H9 (cell line): ENCODE results near the gene IRAG1. TPM values are rescaled to one million over a fixed set of nuclear protein-coding genes. Genes with fewer than 3 reads are reported as not detected.

Source experiments
- DNase-seq: peaks from one replicate; pipeline ENCODE4 v3.0.0-alpha.2; 2017
- H2AFZ ChIP-seq: one replicate; pipeline ENCODE4 v1.6.1; 2013; ENCODE audit warnings: mild to moderate bottlenecking, low read length, control low read depth, moderate library complexity
- H2AK5ac ChIP-seq: 2 replicates; pipeline ENCODE4 v1.6.1; 2013; ENCODE audit warnings: low read length, control low read depth, mixed read lengths; ENCODE audit not compliant: insufficient read length
- H2BK120ac ChIP-seq: one replicate; pipeline ENCODE4 v1.6.1; 2013; ENCODE audit warnings: low read depth, mild to moderate bottlenecking, low read length, control low read depth, inconsistent platforms; ENCODE audit not compliant: poor library complexity, severe bottlenecking
- H2BK12ac ChIP-seq: 2 replicates; pipeline ENCODE4 v1.6.1; 2013; ENCODE audit warnings: low read length, control low read depth, mixed read lengths, low read depth; ENCODE audit not compliant: insufficient read length
- H2BK15ac ChIP-seq: 2 replicates; pipeline ENCODE4 v1.6.1; 2013; ENCODE audit warnings: low read depth, low read length, control low read depth
- H2BK20ac ChIP-seq: one replicate; pipeline ENCODE4 v1.6.1; 2013; ENCODE audit warnings: low read depth, mild to moderate bottlenecking, low read length, control low read depth, inconsistent platforms; ENCODE audit not compliant: poor library complexity, severe bottlenecking
- H2BK5ac ChIP-seq: 2 replicates; pipeline ENCODE4 v1.6.1; 2013; ENCODE audit warnings: low read length, control low read depth, mixed read lengths; ENCODE audit not compliant: insufficient read length
- H3K14ac ChIP-seq: 2 replicates; pipeline ENCODE4 v1.6.1; 2013; ENCODE audit warnings: low read length, control low read depth; ENCODE audit not compliant: insufficient read depth
- H3K18ac ChIP-seq: 2 replicates; pipeline ENCODE4 v1.6.1; 2013; ENCODE audit warnings: low read depth, mild to moderate bottlenecking, mixed read lengths, low read length, control low read depth; ENCODE audit not compliant: insufficient read length
- H3K23ac ChIP-seq: 2 replicates; pipeline ENCODE4 v1.6.1; 2013; ENCODE audit warnings: low read length, control low read depth, mixed read lengths, low read depth; ENCODE audit not compliant: insufficient read length
- H3K23me2 ChIP-seq: 2 replicates; pipeline ENCODE4 v1.6.1; 2013; ENCODE audit warnings: low read depth, mild to moderate bottlenecking, mixed read lengths, low read length, control low read depth; ENCODE audit not compliant: insufficient read length, poor library complexity, severe bottlenecking
- H3K27ac ChIP-seq: 2 replicates; pipeline ENCODE4 v1.5.1; 2013; ENCODE audit warnings: low read length, control low read depth, mixed read lengths, low read depth; ENCODE audit not compliant: insufficient read length
- H3K27me3 ChIP-seq: 2 replicates; pipeline ENCODE4 v1.6.1; 2013; ENCODE audit warnings: low read length, control low read depth, inconsistent platforms; ENCODE audit not compliant: insufficient read depth
- H3K4ac ChIP-seq: 2 replicates; pipeline ENCODE4 v1.6.1; 2013; ENCODE audit warnings: low read depth, mild to moderate bottlenecking, control low read depth, inconsistent platforms, low read length, moderate library complexity
- H3K4me1 ChIP-seq: 2 replicates; pipeline ENCODE4 v1.6.1; 2013; ENCODE audit warnings: low read length, control low read depth, inconsistent platforms; ENCODE audit not compliant: insufficient read depth
- H3K4me2 ChIP-seq: 2 replicates; pipeline ENCODE4 v1.6.1; 2013; ENCODE audit warnings: low read length, control low read depth, mixed read lengths; ENCODE audit not compliant: insufficient read length, insufficient read depth
- H3K56ac ChIP-seq: 2 replicates; pipeline ENCODE4 v1.6.1; 2013; ENCODE audit warnings: low read depth, mild to moderate bottlenecking, mixed read lengths, low read length, control low read depth; ENCODE audit not compliant: insufficient read length
- H3K79me1 ChIP-seq: 2 replicates; pipeline ENCODE4 v1.6.1; 2013; ENCODE audit warnings: low read depth, mild to moderate bottlenecking, moderate library complexity, low read length, control low read depth, inconsistent platforms; ENCODE audit not compliant: insufficient read depth, poor library complexity, severe bottlenecking
- H3K79me2 ChIP-seq: 2 replicates; pipeline ENCODE4 v1.6.1; 2013; ENCODE audit warnings: low read length, control low read depth, inconsistent platforms; ENCODE audit not compliant: insufficient read depth
- H3K9ac ChIP-seq: 2 replicates; pipeline ENCODE4 v1.6.1; 2013; ENCODE audit warnings: low read length, control low read depth, mixed read lengths; ENCODE audit not compliant: insufficient read length; ENCODE audit errors: extremely low read depth
- H3K9me3 ChIP-seq: one replicate; pipeline ENCODE4 v1.6.1; 2013; ENCODE audit warnings: low read depth, low read length, inconsistent platforms; ENCODE audit not compliant: control insufficient read depth
- H3T11ph ChIP-seq: one replicate; pipeline ENCODE4 v1.6.1; 2013; ENCODE audit warnings: mild to moderate bottlenecking, low read length, control low read depth, inconsistent platforms
- H4K20me1 ChIP-seq: one replicate; pipeline ENCODE4 v1.6.1; 2013; ENCODE audit not compliant: control insufficient read depth, insufficient read length, insufficient read depth
- H4K5ac ChIP-seq: 2 replicates; pipeline ENCODE4 v1.6.1; 2013; ENCODE audit warnings: low read depth, mild to moderate bottlenecking, mixed read lengths, low read length, control low read depth; ENCODE audit not compliant: insufficient read length
- H4K8ac ChIP-seq: replicated peaks from 2 replicates; pipeline ENCODE4 v1.6.1; 2013; ENCODE audit warnings: low read length, control low read depth, mixed read lengths, low read depth; ENCODE audit not compliant: insufficient read length
- H4K91ac ChIP-seq: 2 replicates; pipeline ENCODE4 v1.6.1; 2013; ENCODE audit warnings: low read depth, mild to moderate bottlenecking, moderate library complexity, mixed read lengths, low read length, control low read depth; ENCODE audit not compliant: insufficient read length
- H3K27ac Mint-ChIP-seq, 3 experiments: 2 replicates in 2 of 3; 3 replicates in 1 of 3; pipeline ENCODE4 v1.8.0; 2020 to 2021; ENCODE audit warnings: mixed read lengths in 3 of 3, mild to moderate bottlenecking in 1 of 3, moderate library complexity in 1 of 3
- H3K27me3 Mint-ChIP-seq: 2 replicates; pipeline ENCODE4 v1.8.0; 2021; ENCODE audit warnings: low read depth, mild to moderate bottlenecking, moderate library complexity, mixed read lengths
- H3K36me3 Mint-ChIP-seq, 3 experiments: 2 replicates in 2 of 3; 3 replicates in 1 of 3; pipeline ENCODE4 v1.8.0; 2020 to 2021; ENCODE audit warnings: low read depth in 3 of 3, mixed read lengths in 3 of 3; ENCODE audit not compliant: insufficient read depth in 1 of 3
- H3K4me1 Mint-ChIP-seq, 2 experiments: 2 replicates each; pipeline ENCODE4 v1.8.0; 2020; ENCODE audit warnings: mixed read lengths in 2 of 2
- H3K4me3 Mint-ChIP-seq, 2 experiments: 2 replicates in 1 of 2; 3 replicates in 1 of 2; pipeline ENCODE4 v1.8.0; 2020 to 2021; ENCODE audit warnings: mild to moderate bottlenecking in 2 of 2, mixed read lengths in 2 of 2, moderate library complexity in 1 of 2
- H3K9me3 Mint-ChIP-seq, 2 experiments: 2 replicates in 1 of 2; 3 replicates in 1 of 2; pipeline ENCODE4 v1.8.0; 2020; ENCODE audit warnings: mild to moderate bottlenecking in 2 of 2, mixed read lengths in 2 of 2, moderate library complexity in 1 of 2
- total RNA-seq: library from RNA; stranded (reverse); gene quantifications from 2 replicates; pipeline ENCODE4 v1.2.1, GENCODE V29; 2021
- TF ChIP-seq, protein P1 (sequence below): fragments of 200-600 bp; sonication (generic); conservative IDR thresholded peaks from 3 replicates; pipeline ENCODE4 v1.8.0; 2021; ENCODE audit warnings: antibody characterized with exemption, mild to moderate bottlenecking

The IRAG1 gene
- total RNA-seq, 1 experiment from 2014 or later = 2.4 TPM

DNA sequence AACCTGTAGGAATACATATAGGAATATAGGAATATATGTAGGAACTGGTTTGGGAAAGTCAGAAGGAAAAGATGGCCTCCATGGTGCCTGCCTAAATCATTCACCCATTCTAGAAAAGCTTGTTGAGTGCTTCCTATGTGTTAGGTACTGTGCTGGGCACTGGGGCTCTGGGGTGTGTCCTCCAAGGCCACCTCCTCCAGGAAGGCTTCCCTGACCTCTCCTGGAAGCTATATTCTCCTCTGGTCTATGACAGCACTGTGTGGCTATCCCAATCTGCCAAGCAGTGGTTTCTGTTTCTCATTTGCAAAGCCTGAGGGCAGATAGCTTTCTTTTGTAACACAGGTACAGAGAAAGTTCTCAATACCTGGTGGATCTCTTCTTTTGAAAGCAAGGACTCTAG, 30.2 kb downstream of the IRAG1 start:
- TF ChIP-seq, protein P1, sequence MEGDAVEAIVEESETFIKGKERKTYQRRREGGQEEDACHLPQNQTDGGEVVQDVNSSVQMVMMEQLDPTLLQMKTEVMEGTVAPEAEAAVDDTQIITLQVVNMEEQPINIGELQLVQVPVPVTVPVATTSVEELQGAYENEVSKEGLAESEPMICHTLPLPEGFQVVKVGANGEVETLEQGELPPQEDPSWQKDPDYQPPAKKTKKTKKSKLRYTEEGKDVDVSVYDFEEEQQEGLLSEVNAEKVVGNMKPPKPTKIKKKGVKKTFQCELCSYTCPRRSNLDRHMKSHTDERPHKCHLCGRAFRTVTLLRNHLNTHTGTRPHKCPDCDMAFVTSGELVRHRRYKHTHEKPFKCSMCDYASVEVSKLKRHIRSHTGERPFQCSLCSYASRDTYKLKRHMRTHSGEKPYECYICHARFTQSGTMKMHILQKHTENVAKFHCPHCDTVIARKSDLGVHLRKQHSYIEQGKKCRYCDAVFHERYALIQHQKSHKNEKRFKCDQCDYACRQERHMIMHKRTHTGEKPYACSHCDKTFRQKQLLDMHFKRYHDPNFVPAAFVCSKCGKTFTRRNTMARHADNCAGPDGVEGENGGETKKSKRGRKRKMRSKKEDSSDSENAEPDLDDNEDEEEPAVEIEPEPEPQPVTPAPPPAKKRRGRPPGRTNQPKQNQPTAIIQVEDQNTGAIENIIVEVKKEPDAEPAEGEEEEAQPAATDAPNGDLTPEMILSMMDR = no peak
- Histone ChIP-seq H3K27ac (no peak overlapping the region), H3K18ac (no peak overlapping the region), H2BK120ac (no peak overlapping the region), H3K4ac (no peak overlapping the region), H3K79me1 (no peaks in the 10 kb centered on the region), H4K8ac (no peak overlapping the region), H2AK5ac (no peak overlapping the region), H2AFZ (no peak overlapping the region), H3K4me2 (no peak overlapping the region), H2BK5ac (no peak overlapping the region), H4K20me1 (no peaks in the 10 kb centered on the region), H3T11ph (no peak overlapping the region), H3K9me3 (no peaks in the 10 kb centered on the region), H3K79me2 (no peaks in the 10 kb centered on the region), H2BK15ac (no peak overlapping the region; the same call in 1 of the 2 replicates), H3K23ac (no peak overlapping the region), H2BK12ac (no peak overlapping the region), H4K91ac (no peak overlapping the region), H3K4me1 (no peaks in the 10 kb centered on the region), H3K27me3 (no peaks in the 10 kb centered on the region), H3K56ac (no peak overlapping the region), H3K23me2 (no peaks in the 10 kb centered on the region), H2BK20ac (no peak overlapping the region), H3K14ac (no peak overlapping the region), H4K5ac (no peak overlapping the region), H3K9ac (no peak overlapping the region)
- H3K4me3 Mint-ChIP-seq = no peak overlapping the region
- no peaks in the 10 kb centered on the region for H3K9me3 Mint-ChIP-seq
- peaks cover 0 to 3% of the 10 kb centered on the region in 2 experiments; a peak in 1 of 4 replicates for H3K4me1 Mint-ChIP-seq
- DNase-seq = no peak
- H3K27me3 Mint-ChIP-seq = no peaks in the 10 kb centered on the region
- H3K36me3 Mint-ChIP-seq = no peaks in the 10 kb centered on the region; a peak in 1 of 7 replicates
- H3K27ac Mint-ChIP-seq = no peak overlapping the region
